Neuron (in vitro differentiated cells): ENCODE measurements around the gene WDHD1.

Experiments used
- H2AFZ ChIP-seq: one replicate; pipeline ENCODE4 v1.6.1; 2013; ENCODE audit warnings: low read depth, mild to moderate bottlenecking, inconsistent platforms, low read length, moderate library complexity
- H3K27me3 ChIP-seq: one replicate; pipeline ENCODE4 v1.6.1; 2013; ENCODE audit warnings: low read length; ENCODE audit not compliant: insufficient read depth
- H3K36me3 ChIP-seq: one replicate; pipeline ENCODE4 v1.6.1; 2013; ENCODE audit warnings: low read length; ENCODE audit not compliant: insufficient read depth
- H3K4me1 ChIP-seq: one replicate; pipeline ENCODE4 v1.6.1; 2013; ENCODE audit warnings: low read length; ENCODE audit not compliant: insufficient read depth
- H3K4me3 ChIP-seq: 2 replicates; pipeline ENCODE4 v1.5.1; 2013; ENCODE audit warnings: mild to moderate bottlenecking, low read length, moderate library complexity
- H3K9me3 ChIP-seq: one replicate; pipeline ENCODE4 v1.6.1; 2013; ENCODE audit warnings: low read length

WDHD1 gene

GRCh38 chr14:54889919-54890318 lies 137.0 kb downstream of the WDHD1 start:
- H3K4me1 ChIP-seq = peaks cover 4% of the 10 kb centered on the region
- H3K4me3 ChIP-seq = no peak overlapping the region
- no peak overlapping the region for H2AFZ ChIP-seq
- H3K36me3 ChIP-seq = no peaks in the 10 kb centered on the region
- no peaks in the 10 kb centered on the region for H3K27me3 ChIP-seq
- no peaks in the 10 kb centered on the region for H3K9me3 ChIP-seq
